Fibroblast of mammary gland (primary cell): ENCODE results near the gene COL21A1.

Source experiments
- DNase-seq: peaks from one replicate; pipeline ENCODE4 v3.0.0-alpha.2; 2010; ENCODE audit warnings: low read depth
- H3K4me3 ChIP-seq: 2 replicates; pipeline ENCODE4 v1.5.1; 2011; ENCODE audit warnings: low read depth, mild to moderate bottlenecking, low read length, moderate library complexity; ENCODE audit not compliant: control insufficient read depth
- CTCF ChIP-seq: conservative IDR thresholded peaks from 2 replicates; pipeline ENCODE4 v1.5.1; 2011; ENCODE audit warnings: low read depth, low read length, inconsistent platforms; ENCODE audit not compliant: control insufficient read depth, insufficient read depth

COL21A1 gene

GRCh38 chr6:56241124-56241802 lies 6.1 kb downstream of the COL21A1 start:
- DNase-seq: no peak
- TF ChIP-seq CTCF: no peak
- H3K4me3 ChIP-seq: no peak overlapping the region

DNA sequence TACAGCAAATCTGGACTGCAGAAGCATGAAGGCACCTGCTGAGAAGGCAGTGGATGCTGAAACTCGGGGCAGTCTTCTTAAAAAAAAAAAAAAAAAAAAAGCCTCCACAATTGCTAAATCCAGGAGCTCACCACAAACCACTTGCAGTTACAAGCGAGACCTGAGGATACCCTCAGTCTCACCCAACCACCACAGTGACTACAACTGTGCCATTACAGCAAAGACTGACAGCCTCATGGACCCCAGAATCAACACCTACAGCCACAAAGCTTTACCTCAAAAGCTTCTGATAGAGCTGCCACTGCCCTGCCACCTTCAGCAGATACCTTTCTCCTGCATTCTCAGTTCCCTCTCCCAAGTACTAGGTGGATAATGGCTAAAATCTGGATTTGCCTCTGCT lies 9.0 kb downstream of the COL21A1 start:
- no peak for DNase-seq
- no peak for TF ChIP-seq CTCF
- H3K4me3 ChIP-seq: no peak overlapping the region

- DNase-seq: peak; percentile 43
These were observed 12.1 kb downstream of the COL21A1 start for GRCh38 chr6:56235245-56235644.

GRCh38 chr6:56232436-56232835 lies 14.9 kb downstream of the COL21A1 start:
- DNase-seq: no peak
- H3K4me3 ChIP-seq: no peak overlapping the region
- TF ChIP-seq CTCF: no peak

More at GRCh38 chr6:56235245-56235644, 12.1 kb downstream of the COL21A1 start:
- no peak for TF ChIP-seq CTCF
- no peak overlapping the region for H3K4me3 ChIP-seq

- no peak for TF ChIP-seq CTCF
- no peak overlapping the region for H3K4me3 ChIP-seq
- no peak for DNase-seq
These were observed 15.6 kb downstream of the COL21A1 start for GRCh38 chr6:56231827-56232226.

- TF ChIP-seq CTCF: no peak
- DNase-seq: no peak
- no peak overlapping the region for H3K4me3 ChIP-seq
These were observed 16.3 kb downstream of the COL21A1 start for GRCh38 chr6:56230976-56231566.
